Breast epithelium (tissue), 3 donors: ENCODE results near the gene HAUS3.

Source experiments
- CTCF ChIP-seq, 3 donors: fragments of 450-650 bp; IDR thresholded peaks; one replicate each; pipeline ENCODE4 v1.5.1; 2016 to 2017; ENCODE audit warnings: antibody characterized with exemption in 3 of 3, mild to moderate bottlenecking in 3 of 3, moderate library complexity in 3 of 3
- POLR2A ChIP-seq: fragments of 450-650 bp; IDR thresholded peaks from one replicate; pipeline ENCODE4 v1.6.1; 2016; ENCODE audit warnings: antibody characterized with exemption, mild to moderate bottlenecking, moderate library complexity

GRCh38 chr4:2193326-2193725, 48.6 kb downstream of the HAUS3 start:
- no peak for TF ChIP-seq POLR2A
- TF ChIP-seq CTCF (IDR thresholded peaks at IDR 0.05) = no peak
